Hematopoietic multipotent progenitor cell treated with erythropoietin and hydrocortisone succinate and interleukin-3 and kit ligand, for 17 days (in vitro differentiated cells): ENCODE data around the gene TLCD2.
"Not testable (repeated sequence)": the region's sequence is repeated elsewhere in the genome, so short reads cannot be mapped to it uniquely, and the experiment has no call there.

Experiments
- DNase-seq: peaks from one replicate; pipeline ENCODE4 v3.0.0-alpha.2; 2015; ENCODE audit warnings: low spot score

TLCD2 gene

GRCh38 chr17:1709971-1710806 is at the start of gene TLCD2:
Gene TLCD2, minus strand, starts transcription at chr17:1710377. Its CDS starts 135 bp downstream, at chr17:1710242.
- DNase-seq, result peak; percentile 37

- no peak for DNase-seq
Measured at GRCh38 chr17:1759529-1759928, 49.4 kb upstream of the TLCD2 start.

- DNase-seq, result no peak
Measured at GRCh38 chr17:1758807-1759206, 48.6 kb upstream of the TLCD2 start.

- no peak for DNase-seq
Measured at GRCh38 chr17:1755827-1756262, 45.7 kb upstream of the TLCD2 start.

- no peak for DNase-seq
Measured at GRCh38 chr17:1755252-1755826, 45.2 kb upstream of the TLCD2 start.

GRCh38 chr17:1754430-1755112 is 44.4 kb upstream of the TLCD2 start:
- DNase-seq, result no peak

- no peak for DNase-seq
Measured at GRCh38 chr17:1753767-1754429, 43.7 kb upstream of the TLCD2 start.

- no peak for DNase-seq
Measured at GRCh38 chr17:1752425-1753262, 42.5 kb upstream of the TLCD2 start.

GRCh38 chr17:1750628-1751027 is 40.5 kb upstream of the TLCD2 start:
- DNase-seq, result no peak

- no peak for DNase-seq
Measured at GRCh38 chr17:1746975-1747543, 36.9 kb upstream of the TLCD2 start.

- no peak for DNase-seq
Measured at GRCh38 chr17:1745513-1746020, 35.4 kb upstream of the TLCD2 start.

- no peak for DNase-seq
Measured at GRCh38 chr17:1744551-1745512, 34.7 kb upstream of the TLCD2 start.

GRCh38 chr17:1743088-1743439 is 32.9 kb upstream of the TLCD2 start:
- DNase-seq, result no peak

- DNase-seq, result no peak
Measured at GRCh38 chr17:1742371-1743087, 32.4 kb upstream of the TLCD2 start, which contains the start of gene SERPINF2. Gene SERPINF2, plus strand, starts transcription at chr17:1742871. Its CDS starts 2,125 bp downstream, at chr17:1744996.

- DNase-seq, result not testable (repeated sequence)
Measured at GRCh38 chr17:1741899-1742298, 31.7 kb upstream of the TLCD2 start.

GRCh38 chr17:1737531-1738291 is 27.5 kb upstream of the TLCD2 start:
- no peak for DNase-seq

GRCh38 chr17:1736348-1737281 is 26.4 kb upstream of the TLCD2 start:
- peak; percentile 64 for DNase-seq
